Central memory CD8-positive, alpha-beta T cell (primary cell): ENCODE results near the gene GPATCH11.
A peak's percentile ranks its signal among the peaks of the same experiment; 100 is the strongest.

Experiments used
- ATAC-seq: fragments of 150-1000 bp; cut with Tn5 transposase; replicated peaks from 2 replicates; pipeline ENCODE4 v1.10.0; 2022; ENCODE audit warnings: mild to moderate bottlenecking, moderate FRiP score, moderate number of reproducible peaks; ENCODE audit not compliant: poor library complexity, severe bottlenecking; ENCODE audit errors: extremely low read depth
- DNase-seq, 2 donors: peaks; one replicate each; pipeline ENCODE4 v3.0.0; 2021; ENCODE audit warnings: low spot score in 2 of 2
- H3K27ac Mint-ChIP-seq: one replicate; pipeline ENCODE4 v1.8.0; 2022; ENCODE audit warnings: low read depth, mild to moderate bottlenecking, moderate library complexity, mixed read lengths
- H3K27me3 Mint-ChIP-seq: one replicate; pipeline ENCODE4 v1.8.0; 2022; ENCODE audit warnings: mixed read lengths
- H3K36me3 Mint-ChIP-seq: one replicate; pipeline ENCODE4 v1.8.0; 2022; ENCODE audit warnings: mild to moderate bottlenecking, moderate library complexity, mixed read lengths; ENCODE audit not compliant: insufficient read depth
- H3K4me1 Mint-ChIP-seq: one replicate; pipeline ENCODE4 v1.8.0; 2022; ENCODE audit warnings: mixed read lengths
- H3K4me3 Mint-ChIP-seq: one replicate; pipeline ENCODE4 v1.8.0; 2022; ENCODE audit warnings: mild to moderate bottlenecking, moderate library complexity, mixed read lengths
- H3K9me3 Mint-ChIP-seq: one replicate; pipeline ENCODE4 v1.8.0; 2022; ENCODE audit warnings: mixed read lengths

GPATCH11 gene

GRCh38 chr2:37083873-37084794 lies at the start of gene GPATCH11, which contains the start of gene HEATR5B:
Gene GPATCH11 (plus strand): TSS chr2:37084518. CDS start chr2:37088382, 3,864 bp downstream.
Gene HEATR5B (minus strand): TSS chr2:37084372. CDS start chr2:37083414, 958 bp downstream.
- Mint-ChIP-seq H3K4me3 (no peak within 1 kb of the TSS), H3K9me3 (no peaks in the 10 kb centered on the region), H3K27ac (no peak within 1 kb of the TSS), H3K4me1 (peaks cover 58% of the 10 kb centered on the region), H3K36me3 (peaks cover 21% of the 10 kb centered on the region), H3K27me3 (no peaks in the 10 kb centered on the region)
- ATAC-seq (peak; percentile 79), DNase-seq (peak; percentile 79 to 80)

DNA sequence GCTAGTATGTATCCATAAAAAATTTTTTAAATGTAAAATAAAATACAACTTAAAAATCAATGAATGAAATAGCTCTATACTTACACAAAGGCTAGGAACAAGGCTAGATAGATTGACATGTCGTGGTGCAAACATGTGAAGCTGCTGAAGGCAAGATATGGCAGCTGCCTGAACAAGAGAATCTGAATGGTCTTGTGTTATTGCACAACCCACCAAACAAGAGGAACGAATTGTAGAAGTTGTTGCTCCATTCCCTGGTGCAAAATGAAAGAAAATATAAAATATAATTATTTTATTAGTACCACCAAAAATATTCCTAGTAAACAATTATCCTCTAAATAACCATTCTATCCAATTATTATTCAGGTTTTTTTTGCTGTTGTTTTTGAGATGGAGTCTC lies 46.5 kb upstream of the GPATCH11 start:
- H3K27ac Mint-ChIP-seq, result no peak overlapping the region
- ATAC-seq, result no peak
- peaks cover 32% of the 10 kb centered on the region for H3K36me3 Mint-ChIP-seq

DNA sequence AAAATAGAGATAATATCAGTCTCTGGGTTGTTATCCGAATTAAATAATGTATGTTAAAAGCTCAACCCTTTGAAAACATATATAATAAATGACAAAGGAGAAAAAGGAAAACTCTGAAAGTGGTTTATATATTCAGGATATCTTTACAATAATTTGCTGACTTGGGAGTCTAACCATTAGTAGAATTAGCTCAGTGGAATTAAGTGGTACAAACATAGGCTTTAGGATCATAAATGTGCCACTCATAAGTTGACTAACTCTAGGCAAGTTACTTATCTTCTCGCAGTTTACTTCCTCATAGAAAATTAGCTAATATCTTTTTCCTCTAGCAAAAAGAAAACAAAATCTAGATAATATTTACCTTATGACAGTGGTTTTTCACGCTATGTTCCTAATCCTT lies 44.7 kb upstream of the GPATCH11 start:
- Mint-ChIP-seq H3K9me3 (no peaks in the 10 kb centered on the region), H3K27me3 (no peaks in the 10 kb centered on the region), H3K4me1 (no peaks in the 10 kb centered on the region), H3K4me3 (no peak overlapping the region), H3K36me3 (peaks cover 37% of the 10 kb centered on the region), H3K27ac (no peak overlapping the region)
- DNase-seq, result no peak
- ATAC-seq, result no peak

More for the DNA sequence above, 46.5 kb upstream of the GPATCH11 start:
- Mint-ChIP-seq H3K9me3 (no peaks in the 10 kb centered on the region), H3K4me3 (no peak overlapping the region), H3K4me1 (no peaks in the 10 kb centered on the region), H3K27me3 (no peaks in the 10 kb centered on the region)
- no peak for DNase-seq

DNA sequence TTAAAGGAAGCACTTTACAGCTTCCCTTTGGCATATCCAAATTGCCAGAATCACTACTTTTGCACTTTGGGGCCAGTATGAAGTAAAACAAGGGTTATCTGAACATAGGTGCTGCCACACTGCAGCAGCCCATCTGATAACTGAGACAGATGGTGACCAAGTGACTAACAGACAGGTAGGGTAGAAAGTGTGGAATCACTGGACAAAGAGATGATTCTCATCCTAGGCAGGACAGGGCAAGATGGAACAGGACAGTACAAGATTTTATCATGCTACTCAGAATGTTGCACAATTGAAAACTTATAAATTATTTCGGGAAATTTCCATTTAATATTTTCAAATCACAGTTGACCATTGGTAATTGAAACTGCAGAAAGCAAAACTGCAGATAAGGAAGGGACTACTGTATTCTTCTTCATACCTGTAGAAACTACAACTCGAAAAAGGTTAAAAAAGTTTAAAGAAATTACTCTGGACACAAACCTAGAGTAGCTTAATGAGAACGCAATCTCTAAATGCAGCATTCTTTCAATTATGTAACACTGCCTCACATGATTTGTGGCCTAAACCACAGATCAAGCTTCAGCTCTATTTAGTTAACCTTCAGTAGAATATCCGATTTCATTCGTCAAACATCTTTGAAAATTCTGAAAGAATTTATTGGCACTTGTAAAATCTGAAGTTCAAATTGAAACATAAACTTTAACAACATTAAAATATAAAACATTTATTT lies 31.6 kb upstream of the GPATCH11 start:
- DNase-seq, result no peak
- Mint-ChIP-seq H3K27me3 (no peaks in the 10 kb centered on the region), H3K36me3 (peaks cover 64% of the 10 kb centered on the region), H3K9me3 (no peaks in the 10 kb centered on the region), H3K4me1 (no peaks in the 10 kb centered on the region), H3K27ac (no peak overlapping the region), H3K4me3 (no peak overlapping the region)
- ATAC-seq, result no peak

GRCh38 chr2:37059841-37060240 lies 24.5 kb upstream of the GPATCH11 start:
- H3K36me3 Mint-ChIP-seq, result peaks cover 67% of the 10 kb centered on the region

GRCh38 chr2:37060446-37060845 lies 23.9 kb upstream of the GPATCH11 start:
- Mint-ChIP-seq H3K27me3 (no peaks in the 10 kb centered on the region), H3K4me1 (no peaks in the 10 kb centered on the region), H3K4me3 (no peak overlapping the region), H3K27ac (no peak overlapping the region), H3K36me3 (peaks cover 71% of the 10 kb centered on the region), H3K9me3 (no peaks in the 10 kb centered on the region)
- DNase-seq (no peak), ATAC-seq (no peak)

More at GRCh38 chr2:37059841-37060240, 24.5 kb upstream of the GPATCH11 start:
- Mint-ChIP-seq H3K27ac (no peak overlapping the region), H3K9me3 (no peaks in the 10 kb centered on the region), H3K27me3 (no peaks in the 10 kb centered on the region), H3K4me3 (no peak overlapping the region), H3K4me1 (no peaks in the 10 kb centered on the region)
- ATAC-seq (no peak), DNase-seq (no peak)

DNA sequence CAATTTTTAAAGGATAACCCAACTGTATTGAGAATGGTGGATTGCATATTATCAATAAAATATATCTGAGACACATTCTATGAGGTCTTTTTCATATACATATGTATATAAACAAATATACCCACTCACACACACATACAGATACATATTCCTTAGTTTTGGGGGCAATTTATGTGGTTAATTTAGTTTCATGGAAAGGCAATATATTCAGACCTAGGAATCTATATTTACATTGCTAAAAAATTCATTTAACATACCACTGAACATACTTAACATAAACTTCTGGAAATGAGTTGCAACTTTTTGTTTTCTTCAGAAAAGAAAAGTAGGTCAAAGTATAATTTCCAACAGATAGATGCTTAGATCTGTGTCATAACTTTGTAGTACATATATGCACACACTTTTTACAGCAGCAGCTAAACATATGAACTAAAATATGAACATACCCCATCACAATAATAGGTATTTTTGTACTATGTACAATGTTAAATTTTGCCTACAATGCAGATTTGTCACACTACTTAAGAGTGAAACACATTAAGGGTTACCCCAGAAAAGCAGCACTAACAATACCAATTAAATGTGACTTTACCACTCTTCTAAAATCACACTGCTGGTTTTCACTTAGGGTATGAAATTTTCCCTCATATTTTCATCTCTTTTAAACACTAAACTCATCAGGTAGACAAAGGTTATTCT lies 23.2 kb upstream of the GPATCH11 start:
- H3K36me3 Mint-ChIP-seq, result peaks cover 70% of the 10 kb centered on the region
- no peaks in the 10 kb centered on the region for H3K27me3 Mint-ChIP-seq
- ATAC-seq (no peak), DNase-seq (no peak)
- H3K9me3 Mint-ChIP-seq, result no peaks in the 10 kb centered on the region
- no peak overlapping the region for H3K4me3 Mint-ChIP-seq
- no peaks in the 10 kb centered on the region for H3K4me1 Mint-ChIP-seq
- no peak overlapping the region for H3K27ac Mint-ChIP-seq

GRCh38 chr2:37061776-37062175 lies 22.5 kb upstream of the GPATCH11 start:
- Mint-ChIP-seq H3K27ac (no peak overlapping the region), H3K4me1 (no peaks in the 10 kb centered on the region), H3K4me3 (no peak overlapping the region), H3K36me3 (peaks cover 67% of the 10 kb centered on the region), H3K27me3 (no peaks in the 10 kb centered on the region), H3K9me3 (no peaks in the 10 kb centered on the region)
- DNase-seq, result no peak
- ATAC-seq, result no peak

GRCh38 chr2:37068686-37069085 lies 15.6 kb upstream of the GPATCH11 start:
- Mint-ChIP-seq H3K9me3 (no peaks in the 10 kb centered on the region), H3K27ac (no peak overlapping the region), H3K4me1 (peaks cover 22% of the 10 kb centered on the region), H3K36me3 (peaks cover 72% of the 10 kb centered on the region), H3K4me3 (no peak overlapping the region), H3K27me3 (no peaks in the 10 kb centered on the region)
- no peak for DNase-seq
- no peak for ATAC-seq

GRCh38 chr2:37070931-37071330 lies 13.4 kb upstream of the GPATCH11 start:
- no peak overlapping the region for H3K4me3 Mint-ChIP-seq
- peaks cover 35% of the 10 kb centered on the region for H3K4me1 Mint-ChIP-seq
- DNase-seq (no peak), ATAC-seq (no peak)
- H3K36me3 Mint-ChIP-seq, result peaks cover 67% of the 10 kb centered on the region
- H3K27ac Mint-ChIP-seq, result no peak overlapping the region
- no peaks in the 10 kb centered on the region for H3K9me3 Mint-ChIP-seq
- no peaks in the 10 kb centered on the region for H3K27me3 Mint-ChIP-seq

- peaks cover 26% of the 10 kb centered on the region for H3K36me3 Mint-ChIP-seq
These were observed 4.1 kb upstream of the GPATCH11 start for GRCh38 chr2:37080266-37080665.

DNA sequence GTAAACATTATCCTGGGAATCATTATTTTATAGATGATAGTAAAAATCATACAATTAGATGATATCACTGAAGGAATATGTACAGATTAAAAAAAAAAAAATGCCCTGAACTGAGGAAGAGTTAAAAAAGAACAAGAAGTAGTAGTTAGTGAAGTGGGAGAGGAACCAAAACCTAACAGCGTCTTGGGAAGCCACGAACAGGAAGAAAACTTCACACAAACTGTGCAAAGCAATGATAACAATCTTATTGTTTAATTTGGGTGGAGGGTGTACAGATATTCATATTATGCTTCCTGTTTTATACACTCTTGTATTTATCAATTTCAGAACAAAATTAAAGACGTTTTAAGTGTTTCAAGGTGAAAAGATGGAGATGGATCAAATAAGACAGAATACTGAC lies 3.6 kb upstream of the GPATCH11 start:
- Mint-ChIP-seq H3K4me3 (peak overlapping the region; percentile 71), H3K27ac (peak overlapping the region; percentile 90), H3K4me1 (peaks cover 69% of the 10 kb centered on the region), H3K27me3 (no peaks in the 10 kb centered on the region), H3K9me3 (no peaks in the 10 kb centered on the region), H3K36me3 (peaks cover 26% of the 10 kb centered on the region)
- ATAC-seq (no peak), DNase-seq (no peak)

More at GRCh38 chr2:37080266-37080665, 4.1 kb upstream of the GPATCH11 start:
- ATAC-seq, result no peak
- no peaks in the 10 kb centered on the region for H3K9me3 Mint-ChIP-seq
- no peaks in the 10 kb centered on the region for H3K27me3 Mint-ChIP-seq
- H3K4me3 Mint-ChIP-seq, result peak overlapping the region; percentile 71
- DNase-seq, result no peak
- H3K27ac Mint-ChIP-seq, result peak overlapping the region; percentile 90
- H3K4me1 Mint-ChIP-seq, result peaks cover 69% of the 10 kb centered on the region
